Endothelial cell (in vitro differentiated cells): Measurements from ENCODE around the gene FCSK. TPM values are rescaled to one million over a fixed set of nuclear protein-coding genes. Genes with fewer than 3 reads are reported as not detected.

Experiments used
- DNase-seq: peaks from one replicate; pipeline ENCODE4 v3.0.0; 2021; ENCODE audit warnings: low spot score
- H3K27ac Mint-ChIP-seq: one replicate; pipeline ENCODE4 v1.8.0; 2021; ENCODE audit warnings: mixed read lengths, inconsistent platforms; ENCODE audit not compliant: unreplicated experiment
- H3K27me3 Mint-ChIP-seq: one replicate; pipeline ENCODE4 v1.8.0; 2021; ENCODE audit warnings: mild to moderate bottlenecking, moderate library complexity, mixed read lengths, inconsistent platforms; ENCODE audit not compliant: unreplicated experiment
- H3K36me3 Mint-ChIP-seq: one replicate; pipeline ENCODE4 v1.8.0; 2021; ENCODE audit warnings: mild to moderate bottlenecking, low read depth, mixed read lengths, inconsistent platforms; ENCODE audit not compliant: unreplicated experiment
- H3K4me1 Mint-ChIP-seq: one replicate; pipeline ENCODE4 v1.8.0; 2021; ENCODE audit warnings: mild to moderate bottlenecking, mixed read lengths, inconsistent platforms; ENCODE audit not compliant: unreplicated experiment
- H3K4me3 Mint-ChIP-seq: one replicate; pipeline ENCODE4 v1.8.0; 2021; ENCODE audit warnings: mild to moderate bottlenecking, mixed read lengths, inconsistent platforms; ENCODE audit not compliant: unreplicated experiment
- H3K9me3 Mint-ChIP-seq: one replicate; pipeline ENCODE4 v1.8.0; 2021; ENCODE audit warnings: mixed read lengths, inconsistent platforms; ENCODE audit not compliant: unreplicated experiment
- total RNA-seq: library from RNA; stranded (reverse); fragmentation: NEBNext Ultra II Directional; extraction: Animal tissue kit (Norgen Biotek cat#: 25700); gene quantifications from one replicate; pipeline ENCODE4 v1.2.1, GENCODE V29; 2021; ENCODE audit not compliant: unreplicated experiment
- TF ChIP-seq, protein P1 (sequence below): fragments of 200-600 bp; sonication (generic); IDR thresholded peaks from one replicate; pipeline ENCODE4 v1.5.0; 2021; ENCODE audit warnings: antibody characterized with exemption; ENCODE audit not compliant: unreplicated experiment

FCSK gene
- total RNA-seq, 1 donor from 2014 or later: 14.7 TPM

DNA sequence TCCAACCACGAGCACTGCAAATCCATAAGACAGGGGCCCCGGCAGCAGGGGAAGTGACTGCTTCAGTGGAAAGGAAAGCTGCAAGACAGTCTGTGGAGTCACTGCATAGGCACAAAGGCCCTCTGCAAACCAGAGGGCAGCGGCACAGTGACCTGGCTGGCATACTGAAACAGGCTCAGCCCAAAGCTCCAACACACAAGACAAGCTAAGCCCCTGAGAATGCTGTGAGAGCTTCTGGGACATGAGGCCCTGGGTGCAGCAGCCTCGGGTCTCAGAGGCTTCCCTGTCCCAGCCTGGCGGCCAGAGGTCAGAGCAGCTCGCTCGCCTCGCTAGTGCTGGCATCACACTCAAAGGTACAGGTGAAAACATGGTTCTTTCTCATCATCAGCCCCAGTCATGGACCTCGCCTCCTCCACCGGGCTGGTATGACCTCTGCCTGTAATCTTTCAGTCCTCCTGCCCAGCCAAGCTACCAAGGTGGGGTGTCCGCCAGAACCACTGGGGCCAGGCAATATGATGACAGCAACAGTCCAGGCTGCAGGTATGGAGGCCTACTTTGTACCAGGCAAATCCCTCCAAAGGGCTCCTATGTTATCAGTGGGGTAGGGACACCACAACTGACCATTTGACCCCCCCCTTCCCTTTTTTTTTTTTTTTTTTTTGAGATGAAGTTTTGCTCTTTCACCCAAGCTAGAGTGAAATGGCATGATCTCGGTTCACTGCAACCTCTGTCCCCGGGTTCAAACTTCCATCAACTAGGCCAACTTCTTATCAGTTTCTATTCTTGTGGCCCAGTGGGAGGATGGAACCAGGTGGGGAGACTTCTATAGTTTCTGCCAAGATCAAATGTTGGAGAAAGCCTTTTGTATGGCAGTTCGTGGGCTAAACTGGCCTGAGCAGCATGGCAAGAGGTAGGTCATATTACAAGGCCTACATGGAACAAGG, 34.7 kb upstream of the FCSK start:
- peak overlapping the region; percentile 59 for H3K4me3 Mint-ChIP-seq
- H3K36me3 Mint-ChIP-seq: peaks cover 7% of the 10 kb centered on the region
- TF ChIP-seq, protein P1, sequence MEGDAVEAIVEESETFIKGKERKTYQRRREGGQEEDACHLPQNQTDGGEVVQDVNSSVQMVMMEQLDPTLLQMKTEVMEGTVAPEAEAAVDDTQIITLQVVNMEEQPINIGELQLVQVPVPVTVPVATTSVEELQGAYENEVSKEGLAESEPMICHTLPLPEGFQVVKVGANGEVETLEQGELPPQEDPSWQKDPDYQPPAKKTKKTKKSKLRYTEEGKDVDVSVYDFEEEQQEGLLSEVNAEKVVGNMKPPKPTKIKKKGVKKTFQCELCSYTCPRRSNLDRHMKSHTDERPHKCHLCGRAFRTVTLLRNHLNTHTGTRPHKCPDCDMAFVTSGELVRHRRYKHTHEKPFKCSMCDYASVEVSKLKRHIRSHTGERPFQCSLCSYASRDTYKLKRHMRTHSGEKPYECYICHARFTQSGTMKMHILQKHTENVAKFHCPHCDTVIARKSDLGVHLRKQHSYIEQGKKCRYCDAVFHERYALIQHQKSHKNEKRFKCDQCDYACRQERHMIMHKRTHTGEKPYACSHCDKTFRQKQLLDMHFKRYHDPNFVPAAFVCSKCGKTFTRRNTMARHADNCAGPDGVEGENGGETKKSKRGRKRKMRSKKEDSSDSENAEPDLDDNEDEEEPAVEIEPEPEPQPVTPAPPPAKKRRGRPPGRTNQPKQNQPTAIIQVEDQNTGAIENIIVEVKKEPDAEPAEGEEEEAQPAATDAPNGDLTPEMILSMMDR: no peak
- no peak for DNase-seq
- H3K4me1 Mint-ChIP-seq: peaks cover 67% of the 10 kb centered on the region
- peak overlapping the region; percentile 61 for H3K27ac Mint-ChIP-seq
- no peaks in the 10 kb centered on the region for H3K9me3 Mint-ChIP-seq
- H3K27me3 Mint-ChIP-seq: peaks cover 14% of the 10 kb centered on the region

DNA sequence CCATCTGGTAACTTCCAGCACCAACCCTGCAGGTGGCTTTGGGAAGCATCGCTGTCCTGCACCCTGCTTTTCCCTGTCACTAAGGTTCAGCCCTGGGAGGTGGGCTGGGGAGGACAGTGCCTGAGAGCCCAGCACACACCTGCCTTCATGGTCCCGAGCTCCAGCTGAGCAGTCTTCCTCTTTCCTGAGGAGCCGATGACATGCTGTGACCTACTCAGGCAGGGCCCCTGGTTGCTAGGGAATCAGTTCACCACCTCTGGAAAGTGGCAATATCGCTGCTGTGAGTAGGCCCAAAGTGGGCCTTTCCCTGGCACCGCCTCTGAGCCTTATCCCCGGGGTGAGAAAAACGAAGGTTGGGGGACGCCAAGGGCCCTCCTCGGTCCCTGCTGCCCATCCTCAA, 33.4 kb upstream of the FCSK start:
- H3K27ac Mint-ChIP-seq: no peak overlapping the region
- no peak for DNase-seq
- H3K4me3 Mint-ChIP-seq: no peak overlapping the region
- H3K4me1 Mint-ChIP-seq: peaks cover 69% of the 10 kb centered on the region
- H3K36me3 Mint-ChIP-seq: peaks cover 11% of the 10 kb centered on the region
- TF ChIP-seq, protein P1: no peak
- peaks cover 14% of the 10 kb centered on the region for H3K27me3 Mint-ChIP-seq
- no peaks in the 10 kb centered on the region for H3K9me3 Mint-ChIP-seq

DNA sequence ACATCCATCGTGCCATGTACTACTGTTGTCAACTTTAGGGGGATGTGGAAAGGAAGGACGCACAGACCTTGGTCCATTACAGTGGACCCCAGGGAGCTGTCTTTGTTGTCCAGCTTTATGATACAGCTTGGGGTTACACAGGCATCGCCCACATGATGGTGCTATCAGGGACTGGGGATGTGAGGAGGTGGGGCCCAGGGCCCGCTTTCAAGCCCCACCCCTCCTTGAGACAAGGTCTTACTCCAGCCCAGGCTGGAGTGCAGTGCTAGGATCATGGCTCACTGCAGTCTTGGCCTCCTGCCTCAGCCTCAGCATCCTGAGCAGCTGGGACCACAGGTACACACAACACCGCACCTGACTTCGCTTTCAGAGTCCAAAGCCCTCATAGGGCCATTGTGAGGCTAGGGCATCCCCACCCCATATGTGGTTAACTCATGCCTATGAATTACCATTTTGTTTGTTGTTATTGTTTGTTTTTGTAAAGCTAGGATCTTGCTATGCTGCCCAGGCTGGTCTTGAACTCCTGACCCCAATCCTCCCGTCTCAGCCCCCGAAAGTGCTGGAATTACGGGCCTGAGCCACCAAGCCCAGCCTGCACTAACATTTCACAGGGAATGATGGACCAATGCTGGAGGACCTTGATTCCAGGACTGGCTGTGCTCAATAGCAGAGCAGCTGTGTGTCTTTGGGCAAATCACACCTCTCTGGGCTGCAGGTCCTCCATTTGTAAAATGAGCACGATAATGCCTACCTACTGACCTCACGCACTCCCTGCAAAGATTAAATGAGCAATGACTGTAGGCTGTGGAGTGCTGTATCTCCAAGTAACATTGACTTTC, 32.7 kb upstream of the FCSK start:
- H3K9me3 Mint-ChIP-seq: no peaks in the 10 kb centered on the region
- H3K4me3 Mint-ChIP-seq: peak overlapping the region; percentile 21
- H3K4me1 Mint-ChIP-seq: peaks cover 62% of the 10 kb centered on the region
- no peak overlapping the region for H3K27ac Mint-ChIP-seq
- peaks cover 11% of the 10 kb centered on the region for H3K27me3 Mint-ChIP-seq
- TF ChIP-seq, protein P1: no peak
- peaks cover 11% of the 10 kb centered on the region for H3K36me3 Mint-ChIP-seq
- no peak for DNase-seq

GRCh38 chr16:70422543-70422942, 31.9 kb upstream of the FCSK start:
- Mint-ChIP-seq H3K27me3 (peaks cover 12% of the 10 kb centered on the region), H3K27ac (no peak overlapping the region), H3K36me3 (peaks cover 12% of the 10 kb centered on the region), H3K9me3 (no peaks in the 10 kb centered on the region), H3K4me1 (peaks cover 61% of the 10 kb centered on the region), H3K4me3 (no peak overlapping the region)
- DNase-seq: no peak
- TF ChIP-seq, protein P1: no peak
